Medulla oblongata (tissue), 1 donor: ENCODE data around the gene EXOC3L2.
"Not testable (repeated sequence)": the region's sequence is repeated elsewhere in the genome, so short reads cannot be mapped to it uniquely, and the experiment has no call there.

Source experiments
- DNase-seq: peaks from one replicate; pipeline ENCODE4 v3.0.0-alpha.2; 2015; ENCODE audit errors: extremely low spot score

Gene EXOC3L2

DNA sequence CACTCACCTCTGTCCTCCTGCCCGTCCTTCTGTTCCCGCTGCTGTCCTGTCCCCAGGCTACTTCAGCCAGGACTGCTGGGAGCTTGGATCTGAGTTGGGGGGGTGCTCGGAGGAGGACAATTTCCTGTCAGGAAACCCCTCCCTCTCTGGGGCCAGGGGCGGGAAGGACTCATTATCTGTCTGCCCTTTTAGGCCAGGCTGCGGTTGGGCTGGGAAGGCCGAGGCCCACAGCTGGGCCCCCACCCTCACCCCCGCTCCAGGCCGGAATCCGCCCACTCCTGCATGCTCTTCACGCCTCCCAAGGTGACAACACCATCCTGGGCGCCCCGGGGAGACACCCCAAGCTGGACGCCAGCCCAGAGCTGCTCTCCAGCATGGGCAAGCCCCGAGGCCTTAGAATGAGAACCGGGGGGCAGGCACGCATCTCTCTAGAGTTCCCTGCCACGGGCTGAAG is at the start of gene EXOC3L2:
Gene EXOC3L2 (minus strand): TSS at position 74 of the 454 bp plus-strand sequence. CDS start 6,362 bp downstream, outside the sequence.
- no peak for DNase-seq

DNA sequence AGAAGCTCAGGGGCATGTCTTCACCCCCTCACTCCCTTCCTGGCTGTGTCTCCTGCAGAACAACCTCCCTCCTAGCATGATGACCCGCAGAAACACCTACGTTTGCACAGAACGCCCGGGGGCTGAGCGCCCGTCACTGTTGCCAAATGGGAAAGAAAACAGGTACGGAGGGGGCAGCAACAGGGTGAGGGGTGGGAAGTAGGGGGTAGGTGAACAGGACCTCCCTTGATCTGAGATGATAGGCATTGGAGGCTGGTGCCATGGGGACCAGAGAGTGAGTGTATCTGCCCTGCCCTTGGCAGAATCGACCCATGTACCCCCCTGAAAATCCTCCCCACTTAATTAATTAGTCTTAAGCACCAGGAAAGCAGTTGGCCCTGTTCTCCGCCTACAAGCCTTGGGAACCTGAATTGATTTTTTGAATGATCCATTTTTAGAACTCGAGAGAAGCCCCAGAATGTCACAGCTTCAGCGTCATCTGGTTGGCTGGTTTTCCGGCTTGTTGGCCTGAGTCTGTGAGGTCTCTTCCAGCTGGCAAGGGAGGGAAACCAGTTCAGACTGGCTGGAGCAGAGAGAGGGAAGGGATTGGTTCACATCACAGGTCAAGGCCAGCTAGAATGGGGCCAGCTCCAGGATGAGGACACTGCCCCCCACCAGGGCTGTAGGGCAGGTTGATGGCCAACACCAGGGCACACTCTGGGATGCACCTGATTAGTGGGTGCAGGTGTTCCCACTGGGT is 49.3 kb upstream of the EXOC3L2 start:
- peak; percentile 69 for DNase-seq

DNA sequence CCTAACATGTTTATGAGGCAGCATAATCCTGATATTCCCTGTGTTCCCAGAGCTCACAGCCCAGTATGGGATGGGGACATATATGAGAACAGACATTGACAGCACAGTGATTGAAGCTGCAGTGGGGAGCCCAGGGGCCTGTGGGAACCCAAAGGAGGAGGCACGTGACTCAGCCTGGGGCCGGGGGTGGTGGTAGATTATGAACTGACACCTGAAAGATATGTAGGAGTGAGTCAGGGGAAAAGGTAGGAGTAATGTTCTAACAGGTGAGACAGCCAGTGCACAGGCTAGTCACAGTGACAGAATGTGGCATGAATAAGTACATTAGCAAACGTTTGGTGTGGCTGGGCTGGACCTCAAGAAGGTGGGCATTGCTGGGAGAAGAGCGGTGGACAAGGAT is 48.5 kb upstream of the EXOC3L2 start:
- no peak for DNase-seq

GRCh38 chr19:45291834-45292233 is 46.6 kb upstream of the EXOC3L2 start:
- DNase-seq: no peak

DNA sequence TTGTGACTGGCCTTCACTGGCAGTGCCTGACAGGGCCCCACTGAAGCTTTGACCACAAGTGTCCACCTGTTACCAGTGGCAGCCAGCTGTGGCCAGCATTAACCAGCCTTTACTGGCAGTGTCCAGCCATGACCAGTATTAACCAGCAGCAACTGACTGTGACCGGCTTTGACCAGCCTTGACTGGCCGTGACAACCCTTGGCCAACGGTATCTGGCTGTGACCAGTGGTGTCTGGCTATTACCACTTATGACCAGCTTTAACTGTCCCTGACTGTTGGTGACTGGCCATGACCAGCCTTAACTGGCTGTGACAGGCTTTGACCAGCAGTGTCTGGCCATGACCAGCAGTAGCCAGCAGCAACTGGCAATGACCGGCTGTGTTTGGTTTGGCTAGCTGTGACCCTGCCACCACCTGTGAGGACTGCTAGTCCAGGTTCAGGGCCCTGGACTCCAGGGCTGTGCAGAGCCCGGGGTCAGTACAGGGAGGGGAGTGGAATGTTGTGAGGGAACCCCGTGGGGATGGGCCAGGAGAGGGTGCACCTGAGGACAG is 45.2 kb upstream of the EXOC3L2 start:
- no peak for DNase-seq

- DNase-seq: no peak
Observed at GRCh38 chr19:45283443-45284033, 38.3 kb upstream of the EXOC3L2 start.

DNA sequence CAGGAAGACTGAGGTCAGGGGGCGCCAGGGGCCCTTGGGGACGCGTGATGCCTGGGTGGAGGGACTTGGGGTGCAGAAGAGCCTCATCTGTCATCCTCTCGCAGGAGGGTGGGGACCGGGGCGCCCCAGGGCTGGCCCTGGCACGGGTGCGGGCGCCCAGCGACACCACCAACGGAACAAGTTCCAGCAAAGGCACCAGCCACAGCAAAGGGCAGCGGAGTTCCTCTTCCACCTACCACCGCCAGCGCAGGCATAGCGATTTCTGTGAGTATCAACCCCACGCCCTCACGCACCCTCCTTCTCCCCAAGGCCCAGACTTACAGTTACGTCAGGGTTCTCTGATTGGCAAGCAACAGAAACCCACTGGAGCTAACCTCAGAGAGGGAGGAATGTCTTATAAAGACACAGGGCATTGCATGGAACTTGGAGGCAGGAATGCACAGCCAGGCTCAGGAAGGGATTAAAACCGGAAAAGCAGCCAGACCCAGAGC is 35.3 kb upstream of the EXOC3L2 start:
- no peak for DNase-seq

DNA sequence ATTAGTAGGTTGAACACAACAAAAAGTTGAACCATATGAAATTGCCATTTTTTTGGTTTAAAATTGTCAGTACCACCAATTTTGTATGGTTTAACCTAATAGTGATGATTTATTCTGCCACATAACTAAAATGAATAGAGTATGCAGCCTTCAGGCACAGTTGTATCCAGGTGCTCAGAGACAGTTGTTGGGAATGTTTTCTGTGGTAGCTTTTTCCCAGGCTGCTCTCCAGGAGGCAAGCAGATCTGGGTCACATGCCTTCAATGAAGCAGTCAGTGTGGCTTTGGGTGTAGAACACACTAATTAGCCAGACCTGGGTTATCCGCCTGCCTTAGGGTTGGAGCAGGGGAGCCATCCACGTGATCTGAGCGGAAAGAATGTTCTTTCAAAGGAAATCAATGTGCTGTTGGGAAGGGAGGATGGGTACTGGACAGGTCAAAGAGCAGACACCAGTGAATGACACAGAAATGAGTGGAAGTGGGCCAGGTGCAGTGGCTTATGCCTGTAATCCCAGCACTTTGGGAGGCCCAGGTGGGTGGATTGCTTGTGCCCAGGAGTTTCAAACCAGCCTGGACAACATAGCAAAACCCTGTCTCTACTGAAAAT is 34.5 kb upstream of the EXOC3L2 start:
- no peak for DNase-seq

- no peak for DNase-seq
Observed at GRCh38 chr19:45278087-45278486, 32.9 kb upstream of the EXOC3L2 start.

GRCh38 chr19:45276284-45276687 is 31.1 kb upstream of the EXOC3L2 start:
- no peak for DNase-seq

- no peak for DNase-seq
Observed at GRCh38 chr19:45275370-45275971, 30.3 kb upstream of the EXOC3L2 start.

DNA sequence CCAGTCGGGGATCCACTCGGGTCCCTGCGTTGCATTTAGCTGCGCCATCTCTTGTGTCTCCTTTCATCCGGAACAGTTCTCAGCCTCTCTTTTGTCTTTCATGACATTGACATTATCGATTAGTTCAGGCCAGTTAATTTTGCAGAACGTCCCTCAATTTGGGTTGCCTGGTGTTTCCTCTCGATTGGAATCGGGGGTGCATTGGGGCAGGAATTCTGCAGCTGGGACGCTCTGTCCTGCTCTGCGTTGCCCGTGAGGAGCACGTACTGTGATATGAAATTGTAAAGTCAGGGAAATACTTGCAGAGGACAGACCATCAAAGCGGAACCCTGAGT is 28.3 kb upstream of the EXOC3L2 start:
- DNase-seq: no peak

DNA sequence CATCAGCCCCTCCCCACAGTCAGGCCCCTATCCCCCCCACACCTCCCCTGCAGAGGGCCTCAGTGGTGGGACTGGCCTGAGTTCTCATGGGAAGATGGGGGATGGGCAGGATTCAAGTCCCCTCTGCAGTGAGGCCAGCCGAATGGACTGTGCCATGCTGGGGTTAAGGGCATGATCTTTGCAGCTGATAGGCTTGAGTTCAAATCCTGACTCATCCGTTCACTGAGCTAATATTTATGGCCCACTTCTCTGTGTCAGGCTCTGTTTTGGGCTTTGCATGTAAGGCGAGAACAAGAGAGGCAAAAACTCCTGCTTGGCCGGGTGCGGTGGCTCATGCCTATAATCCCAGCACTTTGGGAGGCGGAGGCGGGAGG is 26.5 kb upstream of the EXOC3L2 start:
- no peak for DNase-seq

DNA sequence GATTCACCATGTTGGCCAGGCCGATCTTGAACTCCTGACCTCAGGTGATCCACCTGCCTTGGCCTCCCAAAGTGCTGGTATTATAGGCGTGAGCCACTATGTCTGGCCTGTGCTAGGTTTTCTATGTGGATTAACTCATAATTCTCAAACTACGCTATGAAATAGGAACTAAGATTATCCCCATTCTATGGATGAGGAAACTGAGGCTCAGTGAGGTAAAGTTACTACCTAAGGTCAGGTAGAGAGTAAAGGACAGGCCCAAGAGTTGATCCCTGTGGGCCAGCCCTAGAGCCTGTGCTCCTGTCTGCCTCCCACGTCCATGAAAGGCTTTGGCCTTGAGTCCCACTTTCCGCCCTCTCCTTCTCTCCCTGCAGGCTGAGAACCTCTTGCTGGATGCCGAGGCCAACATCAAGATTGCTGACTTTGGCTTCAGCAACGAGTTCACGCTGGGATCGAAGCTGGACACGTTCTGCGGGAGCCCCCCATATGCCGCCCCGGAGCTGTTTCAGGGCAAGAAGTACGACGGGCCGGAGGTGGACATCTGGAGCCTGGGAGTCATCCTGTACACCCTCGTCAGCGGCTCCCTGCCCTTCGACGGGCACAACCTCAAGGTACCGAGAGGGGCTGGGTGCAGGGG is 26.0 kb upstream of the EXOC3L2 start:
- DNase-seq: no peak

DNA sequence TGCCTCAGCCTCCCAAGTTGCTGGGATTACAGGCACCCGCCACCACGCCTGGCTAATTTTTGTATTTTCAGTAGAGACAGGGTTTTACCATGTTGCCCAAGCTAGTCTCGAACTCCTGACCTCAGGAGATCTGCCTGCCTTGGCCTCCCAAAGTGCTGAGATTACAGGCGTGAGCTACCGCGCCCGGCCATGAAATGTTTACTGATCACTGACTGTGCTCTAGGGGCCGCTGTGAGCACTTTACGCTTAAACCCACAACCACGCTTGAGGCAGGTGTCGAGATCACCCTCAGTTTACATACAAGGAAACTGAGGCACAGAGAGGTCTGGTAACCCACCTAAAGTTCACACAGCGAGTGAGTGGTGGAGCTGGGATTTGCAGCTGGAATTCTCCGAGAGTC is 24.7 kb upstream of the EXOC3L2 start:
- not testable (repeated sequence) for DNase-seq

DNA sequence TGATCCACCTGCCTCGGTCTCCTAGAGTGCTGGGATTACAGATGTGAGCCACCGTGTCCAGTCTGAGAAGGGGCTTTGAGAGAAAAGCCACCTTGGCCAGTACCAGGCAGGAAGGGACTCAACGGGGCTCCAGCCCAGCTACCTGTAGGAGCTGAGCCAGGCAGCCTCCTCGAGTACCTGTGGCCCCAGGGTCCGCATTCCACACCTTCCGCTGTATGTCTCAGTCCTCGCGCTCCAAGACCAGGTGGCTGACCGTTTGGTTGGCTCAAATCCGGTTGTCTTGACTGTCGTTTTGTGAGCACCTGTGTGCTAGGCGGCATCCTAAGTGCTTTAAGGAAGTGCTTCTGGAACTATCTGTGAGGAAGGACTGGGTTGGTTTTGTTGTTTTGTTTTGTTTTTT is 22.1 kb upstream of the EXOC3L2 start:
- no peak for DNase-seq

DNA sequence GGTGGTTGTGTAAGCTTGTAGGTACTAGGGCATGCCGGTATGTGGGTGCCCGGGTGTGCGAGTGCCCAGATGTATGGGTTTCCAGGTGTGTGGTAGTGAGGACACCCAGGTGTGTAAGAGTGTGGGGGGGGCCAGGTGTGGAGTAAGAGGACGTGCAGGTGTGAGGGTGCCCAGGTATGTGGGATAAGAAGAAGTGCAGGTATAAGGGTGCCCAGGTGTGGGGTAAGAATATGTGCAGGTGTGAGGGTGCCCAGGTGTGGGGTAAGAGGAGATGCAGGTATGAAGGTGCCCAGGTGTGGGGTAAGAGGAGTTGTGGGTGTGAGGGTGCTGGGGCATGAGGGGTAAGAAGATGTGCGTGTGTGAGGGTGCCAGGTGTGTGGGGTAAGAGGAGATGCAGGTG is 20.2 kb upstream of the EXOC3L2 start:
- no peak for DNase-seq

DNA sequence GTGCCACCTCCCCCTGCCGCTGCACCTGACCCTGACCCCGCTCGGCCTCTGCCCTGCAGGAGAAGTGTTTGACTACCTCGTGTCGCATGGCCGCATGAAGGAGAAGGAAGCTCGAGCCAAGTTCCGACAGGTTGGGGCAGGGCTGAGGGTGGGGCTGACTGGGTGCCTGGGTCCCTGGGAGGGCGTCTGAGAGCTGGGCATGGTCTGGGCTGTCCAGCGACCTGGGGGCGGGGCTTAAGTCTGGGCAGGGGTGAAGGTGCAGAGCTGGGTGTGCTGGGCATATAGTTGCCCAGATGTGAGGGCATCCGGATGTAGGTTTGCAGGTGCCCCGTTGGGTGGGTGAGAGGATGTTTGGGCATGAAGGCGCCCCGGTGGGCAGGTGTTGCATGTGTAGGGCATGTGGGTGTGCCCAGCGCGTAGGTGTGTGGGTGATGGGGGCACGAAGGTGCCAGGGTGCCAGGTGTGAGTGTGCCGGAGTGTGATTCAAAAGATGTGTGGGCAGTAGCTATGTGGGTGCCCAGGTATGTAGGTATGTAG is 19.6 kb upstream of the EXOC3L2 start:
- no peak for DNase-seq

DNA sequence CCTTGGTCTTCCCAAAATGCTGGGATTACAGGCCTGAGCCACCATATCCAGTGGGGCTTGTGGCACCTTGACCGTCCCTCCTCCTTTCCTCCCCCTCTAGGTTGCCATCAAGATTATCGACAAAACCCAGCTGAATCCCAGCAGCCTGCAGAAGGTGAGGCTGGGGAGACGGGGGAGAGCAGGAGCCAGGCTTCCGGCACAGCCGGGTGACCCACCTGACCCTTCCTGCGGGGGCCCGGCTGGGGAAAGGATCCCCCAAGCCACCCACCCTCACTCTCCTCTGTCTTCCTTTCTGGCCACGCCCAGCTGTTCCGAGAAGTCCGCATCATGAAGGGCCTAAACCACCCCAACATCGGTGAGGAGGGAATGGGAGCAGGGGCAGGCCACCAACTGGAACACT is 17.8 kb upstream of the EXOC3L2 start:
- no peak for DNase-seq

DNA sequence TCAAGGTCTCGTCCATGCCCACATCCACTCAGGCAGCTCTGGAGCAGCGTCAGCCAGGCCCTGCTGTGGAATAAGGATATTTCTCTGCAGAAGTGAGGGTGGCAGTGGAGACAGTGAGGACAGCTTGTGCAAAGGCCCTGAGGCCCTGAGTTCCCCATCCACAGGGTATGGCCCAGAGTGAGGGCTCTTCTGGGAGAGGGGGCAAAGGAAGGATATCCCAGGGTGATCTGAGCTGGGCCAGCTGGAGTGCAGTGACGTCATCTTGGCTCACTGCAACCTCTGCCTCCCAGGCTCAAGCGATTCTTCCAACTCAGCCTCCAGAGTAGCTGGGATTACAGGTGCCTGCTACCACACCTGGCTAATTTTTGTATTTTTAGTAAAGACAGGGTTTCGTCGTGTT is 17.4 kb upstream of the EXOC3L2 start:
- no peak for DNase-seq

DNA sequence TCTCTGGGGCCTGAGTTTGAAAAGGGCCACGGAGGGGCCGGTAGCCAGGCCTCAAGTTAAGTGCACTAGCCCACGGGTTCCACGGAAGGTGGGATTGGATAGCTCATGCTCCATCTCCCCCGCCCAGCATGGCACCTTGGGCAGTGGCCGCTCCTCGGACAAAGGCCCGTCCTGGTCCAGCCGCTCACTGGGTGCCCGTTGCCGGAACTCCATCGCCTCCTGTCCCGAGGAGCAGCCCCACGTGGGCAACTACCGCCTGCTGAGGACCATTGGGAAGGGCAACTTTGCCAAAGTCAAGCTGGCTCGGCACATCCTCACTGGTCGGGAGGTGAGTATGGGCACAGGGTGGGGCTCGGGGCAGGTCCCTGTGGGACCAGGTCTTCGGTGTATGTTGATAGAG is 13.7 kb upstream of the EXOC3L2 start:
- no peak for DNase-seq

DNA sequence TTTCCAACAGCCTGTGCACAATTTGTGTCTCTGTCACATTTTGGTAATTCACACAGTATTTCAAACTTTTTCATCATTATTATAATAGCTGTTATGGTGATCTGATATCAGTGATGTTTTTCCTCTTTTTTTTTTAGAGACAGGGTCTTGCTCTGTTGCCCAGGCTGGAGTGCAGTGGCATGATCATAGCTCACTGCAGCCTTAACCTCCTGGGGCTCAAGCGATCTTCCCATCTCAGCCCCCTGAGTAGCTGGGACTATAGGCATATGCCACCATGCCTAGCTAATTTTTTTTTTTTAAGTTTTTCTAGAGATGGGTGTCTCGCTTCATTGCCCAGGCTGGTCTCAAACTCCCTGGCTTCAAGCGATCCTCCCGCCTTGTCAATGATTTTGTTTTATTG is 11.6 kb upstream of the EXOC3L2 start:
- DNase-seq: no peak
